Measurements from ENCODE around the gene FKBP2.

DNA sequence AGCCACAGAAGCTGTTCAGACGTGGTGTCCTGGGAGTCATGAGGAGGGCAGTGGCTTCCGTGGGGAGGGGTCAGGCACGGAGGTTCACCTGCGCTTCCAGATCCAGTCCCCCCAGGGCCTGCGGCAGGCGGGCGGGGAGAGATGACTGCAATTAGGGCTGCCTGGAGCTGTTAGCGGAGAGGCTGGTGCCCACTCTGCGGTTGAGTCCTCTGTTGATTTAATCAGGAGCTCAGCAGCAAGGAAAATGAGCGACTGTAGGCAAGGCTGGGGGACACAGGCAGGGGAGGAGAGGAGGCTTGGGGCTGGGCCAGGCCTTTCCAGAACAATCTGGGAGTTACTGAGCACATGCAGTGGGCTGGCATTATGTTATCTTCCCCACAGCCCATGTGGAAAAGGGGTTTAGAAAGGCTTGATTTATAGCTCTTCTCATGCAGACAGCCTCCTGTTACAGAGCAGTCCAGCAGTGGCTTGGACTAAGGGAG lies 23.5 kb downstream of the FKBP2 start:
- TF ChIP-seq, protein P1, sequence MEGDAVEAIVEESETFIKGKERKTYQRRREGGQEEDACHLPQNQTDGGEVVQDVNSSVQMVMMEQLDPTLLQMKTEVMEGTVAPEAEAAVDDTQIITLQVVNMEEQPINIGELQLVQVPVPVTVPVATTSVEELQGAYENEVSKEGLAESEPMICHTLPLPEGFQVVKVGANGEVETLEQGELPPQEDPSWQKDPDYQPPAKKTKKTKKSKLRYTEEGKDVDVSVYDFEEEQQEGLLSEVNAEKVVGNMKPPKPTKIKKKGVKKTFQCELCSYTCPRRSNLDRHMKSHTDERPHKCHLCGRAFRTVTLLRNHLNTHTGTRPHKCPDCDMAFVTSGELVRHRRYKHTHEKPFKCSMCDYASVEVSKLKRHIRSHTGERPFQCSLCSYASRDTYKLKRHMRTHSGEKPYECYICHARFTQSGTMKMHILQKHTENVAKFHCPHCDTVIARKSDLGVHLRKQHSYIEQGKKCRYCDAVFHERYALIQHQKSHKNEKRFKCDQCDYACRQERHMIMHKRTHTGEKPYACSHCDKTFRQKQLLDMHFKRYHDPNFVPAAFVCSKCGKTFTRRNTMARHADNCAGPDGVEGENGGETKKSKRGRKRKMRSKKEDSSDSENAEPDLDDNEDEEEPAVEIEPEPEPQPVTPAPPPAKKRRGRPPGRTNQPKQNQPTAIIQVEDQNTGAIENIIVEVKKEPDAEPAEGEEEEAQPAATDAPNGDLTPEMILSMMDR (IDR thresholded peaks at IDR 0.05): no peak
- TF ChIP-seq POLR2A (IDR thresholded peaks at IDR 0.05): no peak
- no peak for TF ChIP-seq POLR2AphosphoS5 (IDR thresholded peaks at IDR 0.05)
- TF ChIP-seq EP300 (IDR thresholded peaks at IDR 0.05): no peak
